Endothelial cell of umbilical vein (primary cell): ENCODE results near the gene XPOT. TPM values are rescaled to one million over a fixed set of nuclear protein-coding genes. Genes with fewer than 3 reads are reported as not detected.

Experiments used
- BruUV-seq: library from RNA; stranded (reverse); fragments of 400-500 nt; replicated peaks from 2 replicates; lab custom pipeline; 2021; lab: Mats Ljungman, UMichigan
- CTCF ChIA-PET: fragments of 300-600, 350-600 bp; sonication (Branson Sonifier 250); formaldehyde crosslinking; loops from one replicate; lab custom pipeline; 2021; ENCODE audit warnings: antibody characterized with exemption, inconsistent platforms; lab: Charles Lee
- POLR2A ChIA-PET: fragments of 300-600, 350-600 bp; sonication (Branson Sonifier 250); formaldehyde crosslinking; loops from one replicate; lab custom pipeline; 2021; ENCODE audit warnings: antibody characterized with exemption, inconsistent platforms; lab: Charles Lee
- DNase-seq: peaks from one replicate; pipeline ENCODE4 v3.0.0-alpha.2; 2011; ENCODE audit warnings: low read depth, low spot score
- FAIRE-seq: peaks from 2 replicates; lab custom pipeline; 2011; peaks lifted over from hg19 to GRCh38; lab: Jason Lieb, UNC
- H2AFZ ChIP-seq: 2 replicates; pipeline ENCODE4 v1.6.0; 2012; ENCODE audit warnings: low read depth, low read length, control low read depth, inconsistent platforms
- H3K27ac ChIP-seq: 2 replicates; pipeline ENCODE4 v1.5.1; 2011; ENCODE audit warnings: low read depth, mild to moderate bottlenecking, control low read depth, low read length, moderate library complexity; ENCODE audit not compliant: insufficient read depth
- H3K27me3 ChIP-seq, 2 experiments: 2 replicates each; pipeline versions ENCODE4 v1.6.0 to v1.6.1; 2011; ENCODE audit warnings: low read length in 2 of 2, mixed read lengths in 1 of 2; ENCODE audit not compliant: control insufficient read depth in 2 of 2, insufficient read depth in 2 of 2
- H3K36me3 ChIP-seq, 2 experiments: 2 replicates in 1 of 2; 3 replicates in 1 of 2; pipeline ENCODE4 v1.5.1; 2011; ENCODE audit warnings: low read length in 2 of 2, mild to moderate bottlenecking in 1 of 2, moderate library complexity in 1 of 2; ENCODE audit not compliant: control insufficient read depth in 2 of 2, insufficient read depth in 2 of 2; ENCODE audit errors: extremely low read depth in 1 of 2
- H3K4me1 ChIP-seq: 3 replicates; pipeline ENCODE4 v1.5.1; 2011; ENCODE audit warnings: mild to moderate bottlenecking, low read length; ENCODE audit not compliant: control insufficient read depth, insufficient read depth; ENCODE audit errors: extremely low read depth
- H3K4me2 ChIP-seq: 2 replicates; pipeline ENCODE4 v1.6.1; 2011; ENCODE audit warnings: low read length, control low read depth, mixed read lengths; ENCODE audit not compliant: insufficient read depth
- H3K4me3 ChIP-seq, 3 experiments: fragments of 200-600 bp in 1 of 3; sonication (generic), shearing (Covaris generic) in 1 of 3; replicated peaks in 1 of 3; 2 replicates each; pipeline ENCODE4 v1.5.1; 2011 to 2016; ENCODE audit warnings: control low read depth in 3 of 3, low read length in 3 of 3, mild to moderate bottlenecking in 2 of 3, inconsistent platforms in 1 of 3, low read depth in 1 of 3, moderate library complexity in 1 of 3; ENCODE audit not compliant: insufficient read depth in 1 of 3
- H3K79me2 ChIP-seq: 2 replicates; pipeline ENCODE4 v1.6.0; 2012; ENCODE audit warnings: low read length, inconsistent platforms; ENCODE audit not compliant: control insufficient read depth, insufficient read depth
- H3K9ac ChIP-seq: replicated peaks from 2 replicates; pipeline ENCODE3; 2011; ENCODE audit warnings: low read length, control low read depth; ENCODE audit not compliant: insufficient read depth; ENCODE audit errors: extremely low read depth
- H3K9me1 ChIP-seq: replicated peaks from 3 replicates; pipeline ENCODE4 v1.6.0; 2011; ENCODE audit warnings: mild to moderate bottlenecking, low read length; ENCODE audit not compliant: control insufficient read depth, insufficient read depth; ENCODE audit errors: extremely low read depth
- H3K9me3 ChIP-seq: replicated peaks from 2 replicates; pipeline ENCODE4 v1.5.1; 2012; ENCODE audit warnings: low read length, inconsistent platforms; ENCODE audit not compliant: control insufficient read depth, insufficient read depth
- H4K20me1 ChIP-seq: replicated peaks from 2 replicates; pipeline ENCODE3; 2011; ENCODE audit warnings: mild to moderate bottlenecking, low read length; ENCODE audit not compliant: control insufficient read depth, insufficient read depth; ENCODE audit errors: extremely low read depth
- EZH2 ChIP-seq: IDR thresholded peaks from 2 replicates; pipeline ENCODE4 v1.6.1; 2012; ENCODE audit warnings: borderline replicate concordance, low read depth, mild to moderate bottlenecking, moderate library complexity, low read length, inconsistent platforms; ENCODE audit not compliant: severe bottlenecking
- FOS ChIP-seq: IDR thresholded peaks from 2 replicates; pipeline ENCODE4 v1.6.1; 2011; ENCODE audit warnings: mild to moderate bottlenecking, low read length, moderate library complexity, borderline replicate concordance; ENCODE audit not compliant: insufficient read depth
- GATA2 ChIP-seq: IDR thresholded peaks from 2 replicates; pipeline ENCODE4 v1.7.0; 2011; ENCODE audit warnings: low read depth, mild to moderate bottlenecking, moderate library complexity, mixed read lengths, low read length; ENCODE audit not compliant: insufficient read length, insufficient read depth
- JUN ChIP-seq: IDR thresholded peaks from 2 replicates; pipeline ENCODE4 v1.6.1; 2011; ENCODE audit warnings: borderline replicate concordance, low read depth; ENCODE audit not compliant: insufficient read length, insufficient read depth
- MYC ChIP-seq: IDR thresholded peaks from one replicate; pipeline ENCODE4 v1.6.1; 2011; ENCODE audit warnings: mild to moderate bottlenecking, low read depth, low read length
- POLR2A ChIP-seq: IDR thresholded peaks from 2 replicates; pipeline ENCODE4 v1.6.1; 2012; ENCODE audit warnings: low read depth, mild to moderate bottlenecking, control low read depth, low read length
- POLR2AphosphoS5 ChIP-seq: IDR thresholded peaks from 2 replicates; pipeline ENCODE4 v1.6.1; 2012; ENCODE audit warnings: low read depth, mild to moderate bottlenecking, control low read depth, low read length, moderate library complexity; ENCODE audit not compliant: insufficient read depth
- dilution Hi-C: fragments of 300-500 bp; cut with MboI; formaldehyde crosslinking; loops from one replicate; pipeline ENCODE4 v1.15.0; 2019; ENCODE audit warnings: low sequenced_read_pairs; ENCODE audit not compliant: extremely low pct_ligation_motif_present
- intact Hi-C: fragments of 100-400 bp; cut with micrococcal nuclease; formaldehyde crosslinking; loops from one replicate; pipeline ENCODE4 v1.10.0; 2022
- polyA plus RNA-seq, 4 experiments: library from polyadenylated mRNA; depleted of rRNA in 3 of 4; stranded (reverse) in 3 of 4; unstranded in 1 of 4; fragments of >200 nt; gene quantifications; 2 replicates each; pipeline versions ENCODE4 v1.2.1 to v1.2.3, GENCODE V29; 2011 to 2012; ENCODE audit warnings: missing spikeins in 1 of 4
- total RNA-seq: library from RNA; stranded (reverse); gene quantifications from 2 replicates; pipeline ENCODE4 v1.2.3, GENCODE V29; 2021
- TF ChIP-seq, protein P1 (sequence below): IDR thresholded peaks from 2 replicates; pipeline ENCODE4 v1.6.1; 2011; ENCODE audit not compliant: insufficient read depth, insufficient read length
- TF ChIP-seq, protein P2 (sequence below), 2 donors: IDR thresholded peaks; 1 replicate in 1 of 2; 2 replicates in 1 of 2; pipeline ENCODE4 v1.5.1; 2011; ENCODE audit warnings: low read length in 2 of 2, mild to moderate bottlenecking in 2 of 2, moderate library complexity in 2 of 2, control low read depth in 1 of 2, inconsistent platforms in 1 of 2, low read depth in 1 of 2; ENCODE audit not compliant: insufficient read depth in 1 of 2; ENCODE audit errors: extremely low read depth in 1 of 2

Gene XPOT
- total and polyA plus RNA-seq, 2 donors (not counting 3 experiments of a cell fraction or from before 2014, with no cell fraction given), result 21.9 to 88.9 TPM

DNA sequence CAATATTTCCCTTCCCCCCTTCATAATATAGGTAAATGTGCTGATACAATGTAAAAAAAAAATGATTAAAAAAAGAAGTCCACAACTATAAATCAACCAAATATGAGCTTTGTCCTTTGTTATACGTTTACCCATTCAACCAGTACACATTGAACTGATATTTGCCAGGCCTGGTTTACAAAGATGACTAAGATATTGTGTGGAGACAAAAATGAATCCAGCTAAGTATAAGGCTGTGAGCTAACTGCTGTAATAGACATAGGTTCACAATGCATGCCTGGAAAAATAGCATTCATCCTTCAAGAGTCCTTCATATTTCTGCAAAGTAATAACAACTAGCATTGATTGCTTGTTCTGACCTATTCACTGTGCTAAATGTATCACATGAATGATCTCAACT, 20.5 kb upstream of the XPOT start:
- Histone ChIP-seq H3K9ac (no peak overlapping the region), H3K4me2 (no peak overlapping the region), H2AFZ (no peak overlapping the region), H3K27ac (no peak overlapping the region), H3K79me2 (no peaks in the 10 kb centered on the region), H4K20me1 (no peaks in the 10 kb centered on the region), H3K4me3 (no peak overlapping the region), H3K9me3 (no peaks in the 10 kb centered on the region), H3K9me1 (no peaks in the 10 kb centered on the region), H3K4me1 (no peaks in the 10 kb centered on the region), H3K27me3 (no peaks in the 10 kb centered on the region), H3K36me3 (no peaks in the 10 kb centered on the region)
- TF ChIP-seq FOS (no peak), EZH2 (no peak), MYC (no peak), POLR2A (no peak), POLR2AphosphoS5 (no peak), GATA2 (no peak), JUN (no peak)
- TF ChIP-seq, protein P1, sequence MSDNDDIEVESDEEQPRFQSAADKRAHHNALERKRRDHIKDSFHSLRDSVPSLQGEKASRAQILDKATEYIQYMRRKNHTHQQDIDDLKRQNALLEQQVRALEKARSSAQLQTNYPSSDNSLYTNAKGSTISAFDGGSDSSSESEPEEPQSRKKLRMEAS, result no peak
- TF ChIP-seq, protein P2, sequence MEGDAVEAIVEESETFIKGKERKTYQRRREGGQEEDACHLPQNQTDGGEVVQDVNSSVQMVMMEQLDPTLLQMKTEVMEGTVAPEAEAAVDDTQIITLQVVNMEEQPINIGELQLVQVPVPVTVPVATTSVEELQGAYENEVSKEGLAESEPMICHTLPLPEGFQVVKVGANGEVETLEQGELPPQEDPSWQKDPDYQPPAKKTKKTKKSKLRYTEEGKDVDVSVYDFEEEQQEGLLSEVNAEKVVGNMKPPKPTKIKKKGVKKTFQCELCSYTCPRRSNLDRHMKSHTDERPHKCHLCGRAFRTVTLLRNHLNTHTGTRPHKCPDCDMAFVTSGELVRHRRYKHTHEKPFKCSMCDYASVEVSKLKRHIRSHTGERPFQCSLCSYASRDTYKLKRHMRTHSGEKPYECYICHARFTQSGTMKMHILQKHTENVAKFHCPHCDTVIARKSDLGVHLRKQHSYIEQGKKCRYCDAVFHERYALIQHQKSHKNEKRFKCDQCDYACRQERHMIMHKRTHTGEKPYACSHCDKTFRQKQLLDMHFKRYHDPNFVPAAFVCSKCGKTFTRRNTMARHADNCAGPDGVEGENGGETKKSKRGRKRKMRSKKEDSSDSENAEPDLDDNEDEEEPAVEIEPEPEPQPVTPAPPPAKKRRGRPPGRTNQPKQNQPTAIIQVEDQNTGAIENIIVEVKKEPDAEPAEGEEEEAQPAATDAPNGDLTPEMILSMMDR (IDR thresholded peaks at IDR 0.05; ENCODE audit: extremely low read depth in 1 of 2, insufficient read depth in 1 of 2, low read depth in 1 of 2, low read length in 2 of 2), result no peak
- ChIA-PET CTCF (no interaction called here), POLR2A (no interaction called here)
- DNase-seq (no peak), FAIRE-seq (no peak)
- dilution Hi-C loops, result no loop called here
- no TSS peak for BruUV-seq
- intact Hi-C loops, result no loop called here
